GM21447 (cell line): Measurements from ENCODE around the gene GALR3.

Source experiments
- ATAC-seq: cut with Tn5 transposase; IDR thresholded peaks from one replicate; pipeline ENCODE4 v1.9.1; 2021; ENCODE audit not compliant: unreplicated experiment

The GALR3 gene

DNA sequence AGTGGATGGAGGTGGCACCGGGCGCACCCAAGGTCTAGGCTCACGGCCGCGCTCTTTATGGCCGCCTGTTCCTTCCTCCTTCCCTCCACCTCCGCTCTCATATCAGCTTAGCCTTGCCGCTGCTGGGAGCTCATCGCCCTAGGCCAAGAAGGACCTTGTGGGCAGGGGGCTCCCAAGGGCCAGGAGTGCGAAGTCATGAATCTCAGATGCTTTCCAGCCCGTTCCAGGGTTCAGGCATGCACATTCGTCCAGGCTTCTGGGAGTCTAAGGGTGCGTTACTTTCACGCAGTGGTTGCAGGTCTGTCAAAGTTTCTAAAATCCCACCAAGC is 4.1 kb upstream of the GALR3 start:
- ATAC-seq = no peak

DNA sequence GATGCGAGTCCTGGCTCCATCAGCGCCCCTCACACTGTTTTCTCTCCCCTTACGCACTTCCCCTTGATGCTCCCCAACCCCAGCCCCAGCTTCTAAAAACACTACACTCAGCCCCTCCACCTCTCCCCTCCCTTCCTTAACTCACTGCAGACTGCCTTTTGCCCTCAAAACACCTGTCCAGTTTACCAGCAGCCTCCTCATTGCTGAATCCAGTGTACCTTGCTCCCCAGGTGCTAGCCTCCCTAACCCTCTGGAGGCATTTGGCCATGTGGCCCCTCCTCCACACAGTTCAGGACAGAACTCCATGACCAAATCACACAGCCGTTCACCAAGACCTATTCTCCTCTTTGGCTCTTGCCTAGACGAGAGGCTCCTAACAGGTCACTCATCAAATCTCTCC is 2.8 kb upstream of the GALR3 start:
- no peak for ATAC-seq

DNA sequence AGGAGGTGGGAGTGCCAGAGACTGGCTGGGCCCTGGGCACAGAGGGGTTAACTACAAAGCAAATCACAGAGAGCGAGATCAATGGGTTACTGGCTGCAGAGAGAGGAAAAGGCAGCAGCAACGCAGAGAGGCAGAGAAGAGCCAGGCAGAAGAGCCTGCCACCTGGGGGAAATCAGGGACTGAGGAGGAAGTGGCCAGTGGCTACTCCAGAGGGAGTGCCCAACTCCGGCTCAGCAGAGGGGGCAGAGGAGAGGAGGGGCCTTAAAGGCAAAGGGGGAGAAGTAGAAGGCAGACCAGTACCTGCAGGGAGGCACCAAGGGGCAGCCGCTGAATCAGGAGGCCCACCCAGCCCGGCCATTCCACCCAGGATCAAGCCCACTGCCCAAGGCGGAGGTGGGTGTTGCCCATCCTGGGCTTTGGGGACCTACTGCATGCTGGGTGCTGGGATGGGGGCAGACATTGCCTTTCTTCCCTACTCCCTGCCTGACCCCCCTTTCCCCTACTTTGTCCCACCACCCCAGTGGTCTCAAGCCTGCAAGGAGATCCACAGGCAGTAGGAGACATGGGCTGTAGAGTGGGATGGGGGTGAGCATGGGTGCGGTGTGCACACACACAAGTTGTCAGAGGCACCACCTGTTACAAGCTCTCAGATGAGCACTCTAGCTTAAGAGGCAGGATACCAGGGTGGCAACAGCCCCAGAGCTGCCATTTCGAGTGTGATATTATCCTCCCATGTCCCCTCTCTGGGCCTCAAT is 926 bp upstream of the GALR3 start:
- no peak for ATAC-seq

DNA sequence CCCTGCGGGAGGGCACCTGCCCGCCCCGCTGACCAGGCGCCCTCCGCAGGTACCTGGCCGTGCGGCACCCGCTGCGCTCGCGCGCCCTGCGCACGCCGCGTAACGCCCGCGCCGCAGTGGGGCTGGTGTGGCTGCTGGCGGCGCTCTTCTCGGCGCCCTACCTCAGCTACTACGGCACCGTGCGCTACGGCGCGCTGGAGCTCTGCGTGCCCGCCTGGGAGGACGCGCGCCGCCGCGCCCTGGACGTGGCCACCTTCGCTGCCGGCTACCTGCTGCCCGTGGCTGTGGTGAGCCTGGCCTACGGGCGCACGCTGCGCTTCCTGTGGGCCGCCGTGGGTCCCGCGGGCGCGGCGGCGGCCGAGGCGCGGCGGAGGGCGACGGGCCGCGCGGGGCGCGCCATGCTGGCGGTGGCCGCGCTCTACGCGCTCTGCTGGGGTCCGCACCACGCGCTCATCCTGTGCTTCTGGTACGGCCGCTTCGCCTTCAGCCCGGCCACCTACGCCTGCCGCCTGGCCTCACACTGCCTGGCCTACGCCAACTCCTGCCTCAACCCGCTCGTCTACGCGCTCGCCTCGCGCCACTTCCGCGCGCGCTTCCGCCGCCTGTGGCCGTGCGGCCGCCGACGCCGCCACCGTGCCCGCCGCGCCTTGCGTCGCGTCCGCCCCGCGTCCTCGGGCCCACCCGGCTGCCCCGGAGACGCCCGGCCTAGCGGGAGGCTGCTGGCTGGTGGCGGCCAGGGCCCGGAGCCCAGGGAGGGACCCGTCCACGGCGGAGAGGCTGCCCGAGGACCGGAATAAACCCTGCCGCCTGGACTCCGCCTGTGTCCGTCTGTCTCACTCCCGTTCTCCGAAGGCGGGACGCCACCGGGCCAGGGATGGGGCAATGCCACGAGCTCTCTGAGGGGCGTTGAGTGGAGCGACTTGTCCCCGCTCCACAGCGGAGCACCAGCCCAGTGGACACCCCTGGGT is 1.8 kb downstream of the GALR3 start:
- ATAC-seq = no peak

DNA sequence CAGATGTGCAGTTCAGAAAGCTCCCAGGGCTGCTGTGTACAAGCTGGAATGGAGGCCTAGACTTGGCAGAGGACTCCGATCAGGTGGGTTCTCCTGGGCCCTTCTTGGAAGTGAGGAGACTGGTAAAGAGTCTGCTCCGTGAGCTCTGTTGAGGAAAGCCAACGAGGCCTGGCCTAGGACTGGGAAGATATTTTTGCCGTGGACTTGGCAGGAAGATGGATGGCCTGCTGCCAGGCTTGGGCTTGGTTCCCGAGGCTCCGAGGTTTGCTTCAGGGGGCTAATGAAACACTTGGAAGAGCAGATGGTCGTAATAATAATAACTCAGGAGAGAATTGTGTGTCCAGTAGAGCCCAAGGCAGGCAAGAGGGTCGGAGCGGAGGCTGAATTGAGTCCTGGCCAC is 3.9 kb downstream of the GALR3 start:
- ATAC-seq = no peak

DNA sequence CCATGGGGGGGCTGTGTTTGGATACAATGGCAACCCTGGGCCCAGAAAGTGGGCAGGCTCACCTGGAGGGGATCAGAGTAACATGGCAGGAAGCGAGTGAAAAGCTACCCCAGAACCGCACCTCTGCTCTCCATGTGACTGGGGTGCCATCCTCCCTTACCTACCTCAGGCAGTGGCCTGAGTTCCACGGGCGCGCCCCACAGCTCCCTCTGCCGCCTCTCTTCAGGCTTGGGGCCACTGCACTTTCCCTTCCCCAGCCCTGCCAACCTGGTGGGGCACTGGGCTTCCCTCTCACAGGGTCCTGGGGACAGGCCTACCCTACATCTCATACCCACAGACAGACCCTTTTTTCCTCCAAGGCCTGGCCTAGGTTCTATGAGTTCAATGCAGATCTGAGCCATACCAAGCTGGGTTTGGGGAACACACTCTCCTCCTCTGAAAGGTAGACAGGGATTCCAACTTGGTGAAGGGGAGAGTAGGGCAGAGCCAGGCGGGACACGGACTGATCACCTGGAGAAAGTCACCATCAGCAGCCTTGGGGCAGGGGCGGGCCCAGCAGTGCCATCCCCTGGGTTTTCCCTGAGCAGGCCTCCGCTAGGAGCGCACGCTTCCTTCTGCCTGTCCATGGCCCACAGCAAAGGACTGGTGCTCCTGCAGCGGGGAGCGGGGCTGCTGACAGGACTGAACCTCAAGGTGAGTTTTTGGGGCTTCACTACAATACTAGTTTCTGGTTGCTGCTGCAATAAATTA is 7.1 kb downstream of the GALR3 start:
- ATAC-seq = no peak

DNA sequence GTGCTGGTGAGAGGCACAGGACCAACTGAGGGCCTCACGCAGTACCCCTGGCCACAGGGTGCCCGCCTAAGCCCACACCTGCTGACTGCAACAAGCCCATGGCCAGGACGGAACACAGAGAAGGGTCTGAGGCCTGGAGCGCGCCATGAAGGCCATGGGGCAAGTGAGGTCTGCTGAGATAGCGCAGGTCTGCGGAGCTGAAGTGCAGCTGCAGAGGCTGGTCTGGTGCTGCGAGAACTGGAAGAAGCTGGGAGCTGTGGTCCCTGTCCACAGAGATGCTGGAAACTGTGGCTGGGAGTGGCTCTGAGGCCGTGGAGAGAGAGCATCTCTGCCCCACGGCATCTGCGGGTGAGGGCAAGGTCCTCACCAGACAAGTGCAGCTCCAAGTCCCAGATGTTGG is 8.3 kb downstream of the GALR3 start:
- ATAC-seq = no peak

DNA sequence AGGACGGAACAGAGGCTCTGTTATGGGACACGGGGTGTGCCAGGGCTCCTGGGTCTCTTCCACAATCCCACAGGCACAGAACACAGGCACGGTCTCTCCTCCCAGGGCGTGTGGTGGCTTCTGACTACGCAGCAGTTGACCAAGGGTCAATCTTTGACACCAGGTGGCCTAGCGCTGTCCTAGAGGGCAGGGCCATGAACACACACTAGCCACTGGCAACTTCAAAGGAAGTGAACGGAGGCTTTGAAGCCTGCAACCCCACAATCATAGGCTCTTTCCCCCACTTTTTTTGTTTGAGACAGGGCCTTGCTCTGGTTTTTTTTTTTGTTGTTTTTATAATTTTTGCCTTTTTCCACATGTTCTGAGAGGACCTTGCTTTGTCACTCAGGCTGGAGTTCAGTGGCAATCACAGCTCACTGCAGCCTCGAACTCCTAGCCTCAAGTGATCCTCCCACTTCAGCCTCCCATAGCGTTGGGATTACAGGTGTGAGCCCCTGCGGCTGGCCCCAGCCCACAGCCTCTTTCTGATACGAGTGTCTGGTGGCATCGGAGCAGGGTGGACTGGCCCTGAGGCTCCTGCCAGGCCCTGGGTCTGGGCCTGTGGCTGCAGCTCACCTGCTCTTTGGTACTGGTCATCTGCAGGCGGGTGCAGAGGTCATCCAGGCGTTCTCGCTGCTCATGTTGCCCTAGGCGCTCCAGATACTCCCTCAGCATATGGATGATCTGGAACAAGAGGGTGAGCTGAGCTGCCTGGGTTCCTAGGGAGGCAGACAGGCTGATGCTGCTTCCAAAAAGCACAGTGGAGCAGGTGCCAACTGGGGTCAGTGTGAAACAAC is 9.1 kb downstream of the GALR3 start:
- no peak for ATAC-seq

DNA sequence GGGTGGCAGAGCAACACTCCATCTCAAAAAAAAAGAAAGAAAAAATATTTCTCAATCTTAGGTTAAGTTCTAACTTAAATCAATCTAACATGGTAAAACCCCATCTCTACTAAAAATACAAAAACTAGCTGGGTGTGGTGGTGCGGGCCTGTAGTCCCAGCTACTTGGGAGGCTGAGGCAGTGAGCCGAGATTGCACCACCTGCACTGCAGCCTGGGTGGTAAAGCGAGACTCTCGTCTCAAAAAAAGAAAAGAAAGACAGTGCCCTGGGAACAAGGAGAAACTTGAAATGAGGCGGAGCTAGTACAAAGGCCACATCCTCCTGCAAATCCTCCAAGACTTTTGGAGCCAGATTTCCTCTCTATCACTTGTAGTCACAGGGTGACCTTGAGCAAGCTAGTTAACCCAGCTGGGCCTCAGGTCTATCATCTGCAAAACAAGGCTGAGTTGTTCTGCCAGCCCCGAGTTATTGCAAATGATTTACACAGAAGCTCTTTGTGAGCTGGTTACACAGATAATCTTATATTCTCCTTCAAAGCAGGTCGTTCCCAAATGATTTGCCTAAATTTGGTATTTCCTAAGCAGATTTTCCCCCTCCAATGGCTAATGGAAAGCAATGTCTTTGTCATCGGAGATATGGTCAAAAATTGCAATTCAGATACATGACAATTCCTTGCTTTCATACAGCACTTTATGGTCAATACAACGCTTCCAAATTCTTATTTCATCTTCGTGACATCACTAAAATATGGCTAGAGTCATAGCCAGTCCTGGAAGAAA is 19.0 kb downstream of the GALR3 start:
- ATAC-seq = no peak

DNA sequence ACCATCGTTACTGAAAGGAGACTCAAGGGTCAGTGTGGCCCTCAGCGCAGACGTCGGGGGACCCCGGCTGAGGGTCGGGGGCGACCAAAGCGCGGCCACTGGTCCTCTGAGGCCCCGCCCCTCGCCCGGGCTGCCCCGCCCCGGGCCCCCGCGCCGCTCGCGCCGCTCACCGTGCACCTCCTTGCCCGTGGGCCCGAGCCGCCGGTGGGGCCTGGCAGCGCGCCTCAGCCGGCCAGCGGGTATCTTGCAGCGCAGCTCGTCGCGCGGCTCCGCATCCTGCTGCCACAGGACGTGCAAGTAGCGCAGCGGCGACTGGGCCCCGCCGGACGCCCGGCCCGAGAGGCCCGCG is 20.5 kb downstream of the GALR3 start:
- peak; percentile 38 for ATAC-seq

DNA sequence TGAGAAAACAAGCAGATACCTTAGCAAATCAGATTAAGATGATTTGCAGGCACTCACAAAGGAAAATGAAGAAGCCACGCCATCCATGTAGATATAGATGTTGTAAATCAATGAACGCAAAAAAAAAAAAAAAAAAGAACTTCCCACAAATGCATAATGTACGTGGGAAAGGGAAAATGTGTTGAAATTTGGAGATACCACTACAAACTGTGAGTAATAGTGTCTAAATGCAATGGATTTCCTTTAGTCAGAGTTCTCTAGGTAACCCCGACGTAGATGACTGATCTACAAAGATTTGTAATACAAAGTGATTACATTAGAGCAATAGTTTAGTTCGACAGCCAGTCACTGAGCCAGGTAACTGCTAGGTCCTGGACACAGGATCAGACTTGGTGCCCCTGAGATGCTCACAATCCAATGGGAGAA is 21.7 kb downstream of the GALR3 start:
- no peak for ATAC-seq

DNA sequence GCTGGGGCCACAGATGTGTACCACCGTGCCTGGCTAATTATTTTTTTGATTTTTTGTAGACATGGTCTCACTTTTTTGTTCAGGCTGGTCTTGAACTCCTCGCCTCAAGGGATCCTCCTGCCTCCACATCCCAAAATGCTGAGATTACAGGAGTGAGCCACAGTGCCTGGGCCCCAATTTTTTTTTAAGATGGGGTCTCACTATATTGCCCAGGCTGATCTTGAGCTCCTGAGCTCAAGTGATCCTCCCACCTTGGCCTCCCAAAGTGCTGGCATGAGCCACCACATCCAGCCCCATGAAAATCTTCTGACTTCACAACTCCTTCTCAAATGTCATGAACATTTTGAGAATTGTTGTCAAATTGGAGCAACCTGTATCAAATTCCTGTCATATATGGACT is 23.3 kb downstream of the GALR3 start:
- ATAC-seq = no peak

DNA sequence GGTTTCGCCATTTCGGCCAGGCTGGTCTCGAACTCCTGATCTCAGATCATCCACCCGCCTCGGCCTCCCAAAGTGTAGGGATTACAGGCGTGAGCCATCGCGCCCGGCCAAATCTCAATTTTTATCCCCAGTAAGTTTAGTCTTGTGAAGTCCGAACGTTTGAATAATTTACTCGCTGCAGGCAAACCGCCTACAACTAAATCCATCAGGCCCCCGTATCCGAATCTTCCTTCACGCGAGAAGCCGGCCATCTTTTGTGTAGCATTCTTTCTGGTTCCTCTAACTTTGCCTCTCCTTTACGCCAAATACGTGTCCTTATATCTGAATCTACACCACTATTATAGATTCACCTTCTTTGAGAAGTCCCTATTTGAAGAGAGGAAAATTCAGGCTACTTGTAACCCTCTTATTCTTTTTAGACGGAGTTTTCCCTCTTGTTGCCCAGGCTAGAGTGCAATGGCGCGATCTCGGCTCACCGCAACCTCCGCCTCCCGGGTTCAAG is 25.5 kb downstream of the GALR3 start:
- no peak for ATAC-seq

DNA sequence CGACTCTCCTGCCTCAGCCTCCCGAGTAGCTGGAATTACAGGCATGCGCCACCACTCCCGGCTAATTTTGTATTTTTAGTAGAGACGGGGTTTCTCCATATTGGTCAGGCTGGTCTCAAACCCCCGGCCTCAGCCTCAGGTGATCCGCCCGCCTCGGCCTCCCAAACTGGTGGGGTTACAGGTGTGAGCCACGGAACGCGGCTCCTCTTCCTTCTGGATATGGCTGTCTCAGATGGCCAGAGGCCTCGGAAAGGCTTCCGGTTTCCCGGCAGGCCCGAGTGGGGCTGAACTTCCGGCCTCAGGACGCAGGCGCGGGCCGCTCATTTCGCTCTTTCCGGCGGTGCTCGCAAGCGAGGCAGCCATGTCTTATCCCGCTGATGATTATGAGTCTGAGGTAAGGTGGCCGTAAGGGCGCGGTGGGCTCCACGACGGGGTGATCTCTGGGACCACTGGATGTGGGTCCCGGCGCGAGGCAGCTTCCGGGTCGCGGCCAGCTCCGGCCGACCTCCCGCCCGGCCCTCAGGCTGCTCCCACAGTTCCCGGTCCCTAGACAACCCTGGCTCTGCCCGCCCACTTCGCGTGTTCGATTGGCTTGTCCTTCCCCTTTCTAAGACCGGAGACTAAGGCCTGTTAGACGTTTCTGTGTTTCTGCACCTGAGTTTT is 26.0 kb downstream of the GALR3 start, which contains the start of gene EIF3L:
Gene EIF3L (plus strand): TSS at position 331 of the 663 bp plus-strand sequence. CDS start 31 bp downstream, at position 362.
- peak; percentile 45 for ATAC-seq

DNA sequence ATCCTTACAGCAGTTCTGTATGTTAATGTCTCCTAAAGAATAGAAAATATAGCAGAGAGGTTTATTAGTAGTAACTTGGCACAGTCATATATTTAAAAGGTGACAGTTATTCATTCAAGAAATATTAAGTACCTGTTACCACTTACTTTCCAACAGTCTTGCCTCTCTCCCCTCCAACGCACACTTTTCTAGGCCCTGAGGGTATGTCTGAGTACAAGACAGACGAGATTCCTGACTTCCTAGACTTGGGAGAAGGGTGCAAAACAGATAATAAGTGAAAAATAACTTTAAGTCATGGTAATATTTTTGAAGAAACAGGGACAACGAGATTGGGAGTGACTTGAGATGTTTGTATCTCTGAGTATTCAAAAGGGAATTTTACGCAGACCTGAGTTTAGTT is 27.6 kb downstream of the GALR3 start:
- ATAC-seq = no peak

DNA sequence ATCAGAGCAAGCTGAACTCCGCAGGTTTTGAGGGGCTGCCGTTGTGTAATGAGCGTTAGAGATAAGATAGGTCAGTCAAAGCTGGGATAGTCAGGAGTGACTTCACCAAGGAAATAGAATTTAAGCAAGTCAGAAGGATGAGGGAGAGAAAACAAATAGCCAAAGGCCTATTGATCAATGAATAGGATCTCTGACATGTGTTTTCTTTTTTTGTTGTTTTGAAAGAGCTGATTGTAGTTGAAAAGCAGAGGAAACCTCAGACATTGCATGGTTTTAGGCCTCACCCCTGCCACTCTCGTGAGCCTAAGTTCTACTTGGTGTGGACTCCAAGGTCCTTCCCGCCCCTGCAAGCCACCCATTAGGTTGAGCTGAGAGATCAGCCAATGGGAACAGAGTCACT is 29.2 kb downstream of the GALR3 start:
- ATAC-seq = no peak

DNA sequence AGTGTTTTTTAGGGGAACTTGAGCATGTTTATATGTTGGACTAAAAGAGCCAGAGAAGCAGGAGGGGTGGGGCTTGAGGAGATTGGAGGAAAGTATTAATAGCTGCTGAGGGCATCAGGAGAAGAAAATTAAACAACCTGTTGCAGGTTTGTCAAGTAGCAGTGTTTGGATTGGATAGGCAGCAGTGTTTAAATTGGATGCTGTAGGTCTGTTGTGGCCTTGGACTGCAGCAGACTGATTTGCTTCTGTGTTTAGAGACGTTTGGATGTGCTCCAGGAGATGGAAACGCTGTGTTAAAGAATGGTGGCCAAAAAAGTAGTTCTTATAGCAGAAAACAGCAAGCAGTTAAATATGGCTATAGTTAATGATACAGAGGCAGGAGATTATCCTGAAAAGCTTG is 31.8 kb downstream of the GALR3 start:
- ATAC-seq = no peak

DNA sequence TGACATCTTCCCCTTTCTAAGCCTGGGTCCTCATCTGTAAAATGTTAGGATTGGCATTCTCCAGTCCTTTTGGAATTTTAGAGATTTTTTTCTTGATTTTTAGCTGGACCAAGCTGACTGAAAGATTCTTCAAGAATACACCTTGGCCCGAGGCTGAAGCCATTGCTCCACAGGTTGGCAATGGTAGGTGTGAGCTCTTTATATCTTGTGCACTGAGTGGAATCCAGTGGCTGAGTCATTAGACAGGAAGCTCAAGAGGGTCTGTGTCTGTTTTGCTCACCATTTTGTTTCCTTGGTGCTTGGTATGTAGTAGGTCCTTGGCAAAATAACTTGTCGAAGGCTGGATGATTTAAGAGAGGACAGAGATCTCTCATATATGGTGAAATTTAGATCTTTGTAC is 32.3 kb downstream of the GALR3 start:
- no peak for ATAC-seq

DNA sequence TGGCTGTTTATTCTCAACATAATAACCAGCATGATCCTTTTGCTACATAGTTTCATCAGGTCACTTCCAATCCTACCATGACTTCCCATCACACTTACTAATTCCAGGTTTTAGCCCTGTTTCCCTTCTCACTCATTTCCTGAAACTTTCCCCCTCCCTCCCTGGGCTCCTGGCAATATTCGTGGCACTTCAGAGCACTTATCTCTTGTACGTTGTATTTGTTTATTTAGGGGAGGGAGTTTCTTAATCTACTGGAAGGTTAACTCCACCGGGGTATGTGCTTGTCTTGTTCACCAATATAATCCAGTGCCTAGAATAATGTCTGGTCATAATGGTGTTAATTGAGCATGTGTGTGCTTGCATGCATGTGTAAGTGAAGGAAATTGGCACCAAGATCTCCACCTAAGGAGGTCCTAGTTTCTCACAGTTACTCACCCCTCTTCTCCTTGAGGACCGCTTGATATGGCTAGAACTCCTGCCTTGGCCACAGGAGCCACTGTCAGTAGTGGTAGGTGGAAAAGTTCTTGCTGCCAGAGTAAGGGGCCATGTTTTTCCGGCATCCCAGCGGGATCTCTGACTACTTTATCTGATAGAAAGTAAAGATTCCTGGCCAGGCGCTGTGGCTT is 37.7 kb downstream of the GALR3 start:
- no peak for ATAC-seq
